GM23248 (cell line): ENCODE data around the gene WDR82. TPM values are rescaled to one million over a fixed set of nuclear protein-coding genes. Genes with fewer than 3 reads are reported as not detected.

Experiments used
- DNase-seq: peaks from one replicate; pipeline ENCODE4 v3.0.0-alpha.2; 2015
- H2AFZ ChIP-seq: fragments of 200-600 bp; sonication (generic); 2 replicates; pipeline ENCODE4 v1.6.1; 2016; ENCODE audit warnings: antibody characterized with exemption
- H3F3A ChIP-seq: fragments of 200-600 bp; sonication (generic); 2 replicates; pipeline ENCODE4 v1.6.1; 2016; ENCODE audit warnings: mild to moderate bottlenecking, antibody characterized with exemption, mixed run types; ENCODE audit not compliant: insufficient read depth
- H3K27ac ChIP-seq: fragments of 200-600 bp; sonication (generic); 2 replicates; pipeline ENCODE4 v1.5.1; 2016; ENCODE audit warnings: mild to moderate bottlenecking
- H3K27me3 ChIP-seq: fragments of 200-600 bp; sonication (generic); replicated peaks from 2 replicates; pipeline ENCODE4 v1.6.1; 2016; ENCODE audit warnings: mild to moderate bottlenecking; ENCODE audit not compliant: insufficient read depth
- H3K36me3 ChIP-seq: fragments of 200-600 bp; sonication (generic); 2 replicates; pipeline ENCODE4 v1.6.1; 2016; ENCODE audit warnings: low read depth, mild to moderate bottlenecking
- H3K4me1 ChIP-seq: fragments of 200-600 bp; sonication (generic); 2 replicates; pipeline ENCODE4 v1.6.1; 2016; ENCODE audit warnings: mild to moderate bottlenecking; ENCODE audit not compliant: insufficient read depth
- H3K4me2 ChIP-seq: fragments of 200-600 bp; sonication (generic); one replicate; pipeline ENCODE4 v1.6.1; 2016; ENCODE audit warnings: mild to moderate bottlenecking; ENCODE audit not compliant: unreplicated experiment
- H3K4me3 ChIP-seq: fragments of 200-600 bp; sonication (generic); 2 replicates; pipeline ENCODE4 v1.5.1; 2016; ENCODE audit warnings: mild to moderate bottlenecking
- H3K79me2 ChIP-seq: fragments of 200-600 bp; sonication (generic); 2 replicates; pipeline ENCODE4 v1.6.1; 2016; ENCODE audit warnings: mild to moderate bottlenecking; ENCODE audit not compliant: insufficient read depth
- H3K9ac ChIP-seq: fragments of 200-600 bp; sonication (generic); 2 replicates; pipeline ENCODE4 v1.6.1; 2016; ENCODE audit warnings: mild to moderate bottlenecking
- H3K9me2 ChIP-seq: fragments of 200-600 bp; sonication (generic); 2 replicates; pipeline ENCODE4 v1.6.1; 2016; ENCODE audit warnings: mixed run types, mild to moderate bottlenecking, moderate library complexity; ENCODE audit not compliant: insufficient read depth
- H3K9me3 ChIP-seq: fragments of 200-600 bp; sonication (generic); one replicate; pipeline ENCODE4 v1.6.1; 2017; ENCODE audit warnings: low read depth
- H4K20me1 ChIP-seq: fragments of 200-600 bp; sonication (generic); 2 replicates; pipeline ENCODE4 v1.6.0; 2016; ENCODE audit not compliant: insufficient read depth
- EZH2 ChIP-seq: fragments of 200-600 bp; sonication (generic); IDR thresholded peaks from 2 replicates; pipeline ENCODE4 v1.6.1; 2018; ENCODE audit warnings: antibody characterized with exemption, mild to moderate bottlenecking; ENCODE audit not compliant: insufficient read depth, poor library complexity, severe bottlenecking
- EZH2phosphoT487 ChIP-seq: fragments of 200-600 bp; sonication (generic); IDR thresholded peaks from 2 replicates; pipeline ENCODE4 v1.6.1; 2018; ENCODE audit warnings: antibody characterized with exemption, moderate library complexity, mild to moderate bottlenecking, low read depth; ENCODE audit not compliant: insufficient read depth
- WGBS, 2 experiments: methylation state at CpG; one replicate each; pipeline ENCODE4 v1.1.6; 2015 to 2017; ENCODE audit warnings: low lambda C conversion rate in 2 of 2, low coverage in 1 of 2; ENCODE audit errors: missing lambda C conversion rate in 2 of 2; 5-methylcytosine and 5-hydroxymethylcytosine counted together
- in situ Hi-C: fragments of 300-500 bp; cut with MboI; formaldehyde crosslinking; loops from 2 replicates; pipeline ENCODE4 v1.15.0; 2020
- polyA plus RNA-seq: library from polyadenylated mRNA; unstranded; fragments of >200 nt; fragmentation: Nextera tagmentation; extraction: Ambion mirVana; gene quantifications from 2 replicates; pipeline ENCODE4 v1.2.1, GENCODE V29; 2016
- total RNA-seq: library from RNA; depleted of rRNA; stranded (reverse); fragments of >200 nt; shearing (Covaris generic); gene quantifications from 2 replicates; pipeline ENCODE4 v1.2.3, GENCODE V29; 2014

WDR82 gene
- total and polyA plus RNA-seq, 2 experiments from 2014 or later: 16.1 to 56.1 TPM

DNA sequence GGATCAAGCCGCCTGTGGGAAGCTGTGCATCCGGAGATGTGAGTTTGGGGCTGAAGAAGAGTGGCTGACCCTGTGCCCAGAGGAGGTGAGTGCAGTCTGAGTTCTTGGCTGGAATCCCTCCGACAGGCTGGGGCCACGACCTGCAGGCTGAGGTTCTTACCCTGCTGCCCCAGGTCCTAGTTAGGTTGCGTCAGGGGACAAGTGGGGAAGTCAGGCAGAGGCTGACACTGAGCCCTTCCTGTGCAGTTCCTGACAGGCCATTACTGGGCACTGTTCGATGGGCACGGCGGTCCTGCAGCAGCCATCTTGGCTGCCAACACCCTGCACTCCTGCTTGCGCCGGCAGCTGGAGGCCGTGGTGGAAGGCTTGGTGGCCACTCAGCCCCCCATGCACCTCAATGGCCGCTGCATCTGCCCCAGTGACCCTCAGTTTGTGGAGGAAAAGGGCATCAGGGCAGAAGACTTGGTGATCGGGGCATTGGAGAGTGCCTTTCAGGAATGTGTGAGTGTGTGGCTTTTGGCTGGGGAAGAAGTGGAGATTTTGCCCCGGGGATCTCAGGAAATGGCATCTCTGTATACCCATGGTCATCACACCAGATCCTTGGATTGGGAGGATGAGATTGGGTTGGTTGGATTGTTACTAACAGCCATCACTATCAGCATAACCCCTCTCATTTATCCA is 31.6 kb downstream of the WDR82 start:
- Histone ChIP-seq H3K27ac (peak overlapping the region; percentile 49; the same call in 1 of the 2 replicates), H2AFZ (no peak overlapping the region), H3K9me3 (no peaks in the 10 kb centered on the region), H3K27me3 (no peaks in the 10 kb centered on the region), H3K4me2 (peak overlapping the region; percentile 70), H3K9me2 (no peaks in the 10 kb centered on the region), H4K20me1 (no peaks in the 10 kb centered on the region), H3K79me2 (peaks cover 6% of the 10 kb centered on the region; the same call in 1 of the 2 replicates), H3K4me1 (peaks cover 15% of the 10 kb centered on the region), H3K9ac (peak overlapping the region; percentile 80), H3K4me3 (peak overlapping the region; percentile 73), H3K36me3 (peaks cover 5% of the 10 kb centered on the region; the same call in 1 of the 2 replicates), H3F3A (peaks cover 35% of the 10 kb centered on the region)
- 85 to 88% methylated on average over 14 of the region's 14 CpGs for WGBS, 2 experiments
- in situ Hi-C loops: no loop called here
- DNase-seq: no peak
- TF ChIP-seq EZH2 (no peak), EZH2phosphoT487 (no peak)

DNA sequence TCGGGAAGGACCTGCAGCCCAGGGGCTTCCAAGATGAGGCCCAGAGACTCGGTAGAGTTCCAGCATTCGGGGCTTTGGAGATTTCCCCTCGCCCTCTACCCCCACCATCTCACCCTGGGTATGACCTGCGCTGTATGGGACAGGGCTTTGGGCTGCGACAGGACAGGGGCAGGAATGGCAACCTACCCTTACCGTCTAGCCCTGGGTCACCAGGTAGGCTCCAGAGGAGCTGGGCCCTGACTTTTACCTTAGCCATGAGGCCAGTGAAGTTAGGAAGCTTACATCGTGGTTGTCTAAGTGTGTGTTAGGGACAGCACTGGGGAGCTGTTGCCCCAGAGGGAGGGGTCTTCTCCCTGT is 32.2 kb downstream of the WDR82 start:
- Histone ChIP-seq H3K4me2 (peak overlapping the region; percentile 70), H4K20me1 (no peaks in the 10 kb centered on the region), H3K27me3 (no peaks in the 10 kb centered on the region), H3K79me2 (no peaks in the 10 kb centered on the region), H3K4me3 (peak overlapping the region; percentile 73), H2AFZ (peak overlapping the region; percentile 78), H3K36me3 (no peaks in the 10 kb centered on the region), H3K27ac (peak overlapping the region; percentile 49), H3K9me3 (no peaks in the 10 kb centered on the region), H3K4me1 (peaks cover 15% of the 10 kb centered on the region), H3K9me2 (no peaks in the 10 kb centered on the region), H3K9ac (peak overlapping the region; percentile 80), H3F3A (peaks cover 32% of the 10 kb centered on the region)
- no peak for TF ChIP-seq EZH2
- TF ChIP-seq EZH2phosphoT487: no peak
- 18 to 24% methylated on average over 7 to 8 of the region's 8 CpGs for WGBS, 2 experiments
- in situ Hi-C loops: no loop called here
- DNase-seq: peak; percentile 28

DNA sequence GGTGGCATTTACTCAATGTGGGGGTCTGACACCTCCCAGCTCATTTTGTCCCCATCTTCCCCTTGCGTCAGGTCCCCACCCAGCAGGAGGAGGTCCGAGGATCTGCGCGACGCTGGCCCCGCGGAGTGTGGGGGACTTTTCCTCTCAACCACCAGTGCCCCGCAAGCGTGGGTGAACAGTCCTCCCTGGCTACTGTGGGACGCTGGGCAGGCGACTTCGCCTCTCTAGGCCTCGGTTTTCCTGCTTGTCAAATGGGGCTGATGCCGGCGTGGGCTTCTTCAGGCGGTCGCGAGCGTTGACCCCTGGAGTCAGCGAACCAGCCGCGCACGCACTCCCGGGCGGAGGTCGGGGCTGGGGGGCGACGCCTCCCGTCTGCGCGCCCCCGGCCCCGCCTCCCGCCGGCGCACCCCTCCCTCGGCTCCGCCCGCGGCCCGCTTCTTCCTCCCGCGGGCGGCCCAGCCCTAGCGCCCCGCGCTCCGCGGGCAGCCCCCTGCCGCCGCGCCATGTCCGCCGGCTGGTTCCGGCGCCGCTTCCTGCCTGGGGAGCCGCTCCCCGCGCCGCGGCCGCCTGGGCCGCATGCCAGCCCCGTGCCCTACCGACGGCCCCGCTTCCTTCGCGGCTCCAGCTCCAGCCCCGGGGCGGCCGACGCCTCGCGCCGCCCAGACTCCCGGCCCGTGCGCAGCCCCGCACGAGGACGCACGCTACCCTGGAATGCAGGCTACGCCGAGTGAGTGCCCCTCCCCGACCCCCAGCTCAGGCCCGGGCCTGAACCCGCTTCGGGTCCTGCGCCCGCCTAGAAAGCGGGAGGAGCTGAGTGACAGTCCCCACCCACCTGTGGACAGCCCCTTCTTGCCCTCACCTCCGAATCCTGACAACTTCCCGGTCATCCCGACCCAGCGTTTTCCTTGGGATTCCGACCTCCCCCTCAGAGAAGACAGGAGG is 32.9 kb downstream of the WDR82 start, which contains the start of gene PPM1M:
PPM1M (plus strand) TSS at position 438 of the 942 bp plus-strand sequence; CDS start at position 504, 66 bp downstream.
- Histone ChIP-seq H3K27ac (peak within 1 kb of the TSS; percentile 49), H3K9me3 (no peaks in the 10 kb centered on the region), H3K79me2 (no peaks in the 10 kb centered on the region), H3K4me3 (peak within 1 kb of the TSS; percentile 73), H3K4me2 (peak within 1 kb of the TSS; percentile 70), H3F3A (peaks cover 34% of the 10 kb centered on the region), H3K9me2 (no peaks in the 10 kb centered on the region), H4K20me1 (no peaks in the 10 kb centered on the region), H3K4me1 (peaks cover 20% of the 10 kb centered on the region), H2AFZ (peak within 1 kb of the TSS; percentile 78), H3K27me3 (no peaks in the 10 kb centered on the region), H3K36me3 (no peaks in the 10 kb centered on the region), H3K9ac (peak within 1 kb of the TSS; percentile 80)
- WGBS, 2 experiments: 1 to 3% methylated on average over 47 to 88 of the region's 98 CpGs
- in situ Hi-C loops: no loop called here
- TF ChIP-seq EZH2: no peak
- TF ChIP-seq EZH2phosphoT487: no peak
- DNase-seq: peak; percentile 72
